Ureter (tissue), 1 donor: Measurements from ENCODE around the gene BSPRY. TPM values are rescaled to one million over a fixed set of nuclear protein-coding genes. Genes with fewer than 3 reads are reported as not detected.
A peak's percentile ranks its signal among the peaks of the same experiment; 100 is the strongest.
"Not testable (repeated sequence)": the region's sequence is repeated elsewhere in the genome, so short reads cannot be mapped to it uniquely, and the experiment has no call there.

ENCODE experiments used
- DNase-seq: peaks from one replicate; pipeline ENCODE4 v3.0.0-alpha.2; 2020; ENCODE audit warnings: low spot score
- total RNA-seq: library from RNA; stranded (reverse); gene quantifications from one replicate; pipeline ENCODE4 v1.2.4, GENCODE V29; 2023
- donor health status: DM: yes; HTN: yes; CAD: no.

BSPRY gene
- total RNA-seq, 1 donor from 2014 or later = 10.2 TPM

GRCh38 chr9:113395000-113395861 lies 45.9 kb downstream of the BSPRY start:
- DNase-seq = no peak

GRCh38 chr9:113397203-113397631 lies 47.9 kb downstream of the BSPRY start:
- no peak for DNase-seq

- DNase-seq = no peak
Observed at GRCh38 chr9:113398796-113399195, 49.5 kb downstream of the BSPRY start.

GRCh38 chr9:113399646-113400200 lies 50.4 kb downstream of the BSPRY start:
- DNase-seq = no peak

DNA sequence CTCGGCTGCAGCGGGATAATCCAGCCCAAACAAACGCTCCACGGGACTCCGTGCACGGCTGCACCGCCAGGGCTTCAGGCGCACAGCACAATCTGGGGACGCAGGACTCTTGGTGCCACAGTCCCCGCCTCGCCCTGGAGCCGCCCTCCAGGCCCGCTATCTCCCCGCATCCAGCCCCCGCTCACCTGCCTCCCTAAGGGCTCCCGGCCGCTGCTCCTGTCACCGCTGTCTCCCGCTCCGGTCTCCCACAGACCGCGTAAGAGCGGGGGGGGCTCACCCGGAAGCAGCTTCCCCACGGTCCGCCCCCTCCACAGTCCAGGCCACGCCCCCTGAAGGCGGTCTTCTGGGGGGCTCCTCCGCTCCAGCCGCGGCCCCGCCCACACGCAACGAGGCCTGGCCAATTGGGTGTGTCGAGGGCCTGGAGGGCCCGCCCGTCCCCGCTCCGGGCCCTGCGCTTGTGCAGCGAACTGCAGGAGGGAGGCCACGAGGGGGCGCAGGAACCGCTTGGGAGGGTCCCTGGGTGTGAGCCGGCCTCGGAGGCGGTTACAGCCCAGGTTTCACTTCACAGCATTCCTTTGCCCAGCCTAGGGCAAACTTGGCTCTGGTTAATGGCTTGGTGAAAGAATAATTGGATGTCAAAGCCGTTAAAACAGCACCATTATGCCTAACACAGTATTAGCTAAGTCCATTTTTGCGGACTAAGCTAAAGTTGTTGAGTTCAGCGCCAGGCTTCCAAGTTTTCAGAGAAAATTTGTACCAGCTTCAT lies 51.9 kb downstream of the BSPRY start, which contains the start of gene ALAD:
TSS of gene ALAD (minus strand) at position 258 of the 766 bp plus-strand sequence. CDS start 7,725 bp downstream, outside the sequence.
- peak; percentile 99 for DNase-seq

GRCh38 chr9:113403646-113404045 lies 54.3 kb downstream of the BSPRY start:
- DNase-seq = no peak

DNA sequence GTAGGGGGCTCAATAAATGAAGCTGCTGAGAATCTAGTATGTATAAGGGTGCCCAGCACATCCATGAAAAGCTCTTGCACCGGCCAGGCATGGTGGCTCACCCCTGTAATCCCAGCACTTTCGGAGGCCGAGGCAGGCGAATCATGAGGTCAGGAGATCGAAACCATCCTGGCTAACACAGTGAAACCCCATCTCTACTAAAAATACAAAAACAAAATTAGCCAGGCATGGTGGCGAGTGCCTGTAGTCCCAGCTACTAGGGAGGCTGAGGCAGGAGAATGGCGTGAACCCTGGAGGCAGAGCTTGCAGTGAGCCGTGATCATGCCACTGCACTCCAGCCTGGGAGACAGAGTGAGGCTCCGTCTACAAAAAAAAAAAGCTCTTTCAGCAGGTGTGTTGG lies 57.0 kb downstream of the BSPRY start:
- DNase-seq = not testable (repeated sequence)

DNA sequence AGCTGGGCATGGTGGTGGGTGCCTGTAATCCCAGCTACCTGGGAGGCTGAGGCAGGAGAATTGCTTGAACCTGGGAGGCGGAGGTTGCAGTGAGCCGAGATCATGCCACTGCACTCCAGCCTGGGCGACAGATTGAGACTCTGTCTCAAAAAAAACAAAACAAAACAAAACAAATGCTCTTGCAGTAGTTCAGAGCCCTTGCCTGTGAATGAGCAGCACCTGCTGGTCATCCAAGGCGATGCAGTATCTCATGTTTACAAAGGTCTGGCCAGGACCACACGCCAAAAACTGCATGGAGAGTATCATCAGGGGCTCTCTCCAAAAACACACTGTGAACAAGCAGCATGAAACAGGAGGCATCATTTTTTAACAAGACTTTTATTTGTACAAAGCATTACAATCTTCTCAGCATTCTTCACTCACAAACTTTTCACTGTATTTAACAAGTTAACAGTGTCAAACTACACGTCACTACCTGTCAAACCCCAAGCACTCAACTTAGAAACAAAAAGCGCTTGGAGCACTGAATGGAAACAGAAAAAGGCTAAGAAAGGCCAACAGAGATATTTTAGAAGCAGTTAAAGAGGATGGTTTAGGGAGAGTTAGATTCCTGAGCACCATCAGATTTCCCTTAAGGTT lies 57.7 kb downstream of the BSPRY start:
- not testable (repeated sequence) for DNase-seq

DNA sequence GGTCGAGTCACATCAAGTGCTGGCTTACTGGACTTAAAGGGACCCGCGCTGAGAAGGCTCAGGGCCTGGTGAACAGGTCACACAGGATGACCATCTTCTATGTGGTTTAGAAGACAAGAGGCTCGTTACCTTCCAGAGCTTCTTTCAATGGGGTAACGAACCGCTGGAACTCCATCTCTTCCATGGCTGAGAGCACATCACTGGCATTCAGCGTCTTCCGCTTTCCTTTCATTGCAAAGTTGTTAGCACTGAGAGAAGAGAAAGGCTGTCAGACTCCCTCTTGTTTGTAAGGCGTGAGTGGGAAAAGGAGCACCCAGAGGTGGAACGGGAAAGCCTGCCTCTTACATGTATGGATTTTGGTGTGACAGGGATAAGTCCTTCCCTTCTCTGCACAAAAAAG lies 60.1 kb downstream of the BSPRY start:
- no peak for DNase-seq

- DNase-seq = no peak
Observed at GRCh38 chr9:113409883-113410206, 60.5 kb downstream of the BSPRY start.

GRCh38 chr9:113410207-113410864 lies 61.0 kb downstream of the BSPRY start, which contains the start of the genes C9orf43 and POLE3:
Gene C9orf43, plus strand, starts transcription at chr9:113410747. Its CDS starts 2,747 bp downstream, at chr9:113413494.
Gene POLE3, minus strand, starts transcription at chr9:113410675. Its CDS starts 382 bp downstream, at chr9:113410293.
- peak; percentile 95 for DNase-seq

- DNase-seq = no peak
Observed at GRCh38 chr9:113416149-113416721, 66.9 kb downstream of the BSPRY start.

- no peak for DNase-seq
Observed at GRCh38 chr9:113417370-113417769, 68.0 kb downstream of the BSPRY start.

Other genes starting within 250 kb of the BSPRY start
- 8.9 TPM for gene SLC31A2, start 198.5 kb upstream of the BSPRY start, total RNA-seq
- 43.9 TPM for gene FKBP15, start 128.3 kb upstream of the BSPRY start, total RNA-seq
- gene SLC31A1, start 128.0 kb upstream of the BSPRY start, total RNA-seq = 26.3 TPM
- 26.6 TPM for gene CDC26, start 74.0 kb upstream of the BSPRY start, total RNA-seq
- gene PRPF4, start 73.9 kb upstream of the BSPRY start, total RNA-seq = 27.5 TPM
- 0.96 TPM for gene RNF183, start 46.2 kb upstream of the BSPRY start, total RNA-seq
- gene WDR31, start 9.3 kb upstream of the BSPRY start, total RNA-seq = 5.1 TPM
- 39.2 TPM for gene HDHD3, start 27.4 kb downstream of the BSPRY start, total RNA-seq
- 45.4 TPM for gene ALAD, start 51.7 kb downstream of the BSPRY start, total RNA-seq
- 34.8 TPM for gene POLE3, start 61.1 kb downstream of the BSPRY start, total RNA-seq
- gene C9orf43, start 61.2 kb downstream of the BSPRY start, total RNA-seq = 0.62 TPM
- 57.9 TPM for gene RGS3, start 114.2 kb downstream of the BSPRY start, total RNA-seq